ENCODE results near the gene BFAR. TPM values are rescaled to one million over a fixed set of nuclear protein-coding genes. Genes with fewer than 3 reads are reported as not detected.

Gene BFAR
- total RNA-seq, 6 experiments from 2014 or later: 17.4 to 31.2 (median 22.9) TPM

DNA sequence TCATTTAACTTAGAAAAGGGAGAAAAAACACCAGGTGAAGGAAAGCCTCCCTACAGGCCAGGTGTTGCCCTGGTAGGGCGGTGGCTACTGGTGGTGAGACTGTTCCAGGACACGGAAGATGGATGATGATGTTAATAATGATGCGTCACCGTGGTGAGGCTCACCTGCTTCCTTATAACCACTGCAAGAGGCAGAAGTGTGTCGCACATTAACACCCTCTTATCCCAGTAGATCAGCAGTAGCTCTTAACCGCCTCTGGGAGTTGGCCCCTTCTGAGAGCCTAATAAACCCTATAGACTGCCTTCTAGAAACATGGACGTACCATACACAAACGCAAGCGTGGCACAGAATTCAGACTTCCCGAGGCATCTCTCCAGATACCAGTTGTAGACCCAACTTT, 7.8 kb downstream of the BFAR start:
- Histone ChIP-seq H3K4me3 (no peak overlapping the region), H3K9me3 (no peaks in the 10 kb centered on the region), H3K4me1 (no peaks in the 10 kb centered on the region), H3K27me3 (no peaks in the 10 kb centered on the region), H3K36me3 (peaks cover 0 to 27% (median 11%) of the 10 kb centered on the region in 4 donors), H3K27ac (no peak overlapping the region)
- TF ChIP-seq, protein P1, sequence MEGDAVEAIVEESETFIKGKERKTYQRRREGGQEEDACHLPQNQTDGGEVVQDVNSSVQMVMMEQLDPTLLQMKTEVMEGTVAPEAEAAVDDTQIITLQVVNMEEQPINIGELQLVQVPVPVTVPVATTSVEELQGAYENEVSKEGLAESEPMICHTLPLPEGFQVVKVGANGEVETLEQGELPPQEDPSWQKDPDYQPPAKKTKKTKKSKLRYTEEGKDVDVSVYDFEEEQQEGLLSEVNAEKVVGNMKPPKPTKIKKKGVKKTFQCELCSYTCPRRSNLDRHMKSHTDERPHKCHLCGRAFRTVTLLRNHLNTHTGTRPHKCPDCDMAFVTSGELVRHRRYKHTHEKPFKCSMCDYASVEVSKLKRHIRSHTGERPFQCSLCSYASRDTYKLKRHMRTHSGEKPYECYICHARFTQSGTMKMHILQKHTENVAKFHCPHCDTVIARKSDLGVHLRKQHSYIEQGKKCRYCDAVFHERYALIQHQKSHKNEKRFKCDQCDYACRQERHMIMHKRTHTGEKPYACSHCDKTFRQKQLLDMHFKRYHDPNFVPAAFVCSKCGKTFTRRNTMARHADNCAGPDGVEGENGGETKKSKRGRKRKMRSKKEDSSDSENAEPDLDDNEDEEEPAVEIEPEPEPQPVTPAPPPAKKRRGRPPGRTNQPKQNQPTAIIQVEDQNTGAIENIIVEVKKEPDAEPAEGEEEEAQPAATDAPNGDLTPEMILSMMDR (IDR thresholded peaks at IDR 0.05): no peak
- TF ChIP-seq POLR2A (IDR thresholded peaks at IDR 0.05): no peak
- intact Hi-C loops (cut with DNase I): no loop called here
- WGBS (ENCODE audit: insufficient coverage, low coverage, low lambda C conversion rate, missing lambda C conversion rate): 96% methylated on average over 4 of the region's 10 CpGs
- ATAC-seq (no peak), DNase-seq (no peak)

DNA sequence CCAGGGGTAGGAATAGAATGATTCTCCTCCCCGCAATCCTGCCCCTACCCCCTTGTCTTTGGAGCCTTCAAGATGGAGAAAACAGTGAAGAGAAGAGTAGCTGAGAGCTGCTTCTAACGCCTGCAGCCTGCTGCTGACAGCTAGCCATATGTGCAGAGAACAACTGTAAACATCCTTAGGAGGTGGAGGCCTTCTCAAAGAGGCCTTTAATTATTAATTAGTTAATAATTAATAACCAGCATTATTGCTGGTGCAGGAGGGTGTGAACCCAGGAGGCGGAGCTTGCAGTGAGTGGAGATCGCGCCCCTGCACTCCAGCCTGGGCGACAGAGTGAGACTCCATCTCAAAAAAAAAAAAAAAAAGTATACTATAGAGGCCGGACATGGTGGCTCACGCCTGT, 8.5 kb downstream of the BFAR start:
- Histone ChIP-seq H3K27me3 (no peaks in the 10 kb centered on the region), H3K4me1 (no peaks in the 10 kb centered on the region), H3K4me3 (no peak overlapping the region), H3K9me3 (no peaks in the 10 kb centered on the region), H3K27ac (no peak overlapping the region), H3K36me3 (peaks cover 0 to 32% (median 13%) of the 10 kb centered on the region in 4 donors)
- no peak for ATAC-seq
- TF ChIP-seq, protein P1 (IDR thresholded peaks at IDR 0.05): no peak
- no peak for TF ChIP-seq POLR2A (IDR thresholded peaks at IDR 0.05)
- intact Hi-C loops (cut with DNase I): no loop called here
- WGBS (ENCODE audit: insufficient coverage, low coverage, low lambda C conversion rate, missing lambda C conversion rate): 93% methylated on average over 8 of the region's 8 CpGs
- no peak for DNase-seq

DNA sequence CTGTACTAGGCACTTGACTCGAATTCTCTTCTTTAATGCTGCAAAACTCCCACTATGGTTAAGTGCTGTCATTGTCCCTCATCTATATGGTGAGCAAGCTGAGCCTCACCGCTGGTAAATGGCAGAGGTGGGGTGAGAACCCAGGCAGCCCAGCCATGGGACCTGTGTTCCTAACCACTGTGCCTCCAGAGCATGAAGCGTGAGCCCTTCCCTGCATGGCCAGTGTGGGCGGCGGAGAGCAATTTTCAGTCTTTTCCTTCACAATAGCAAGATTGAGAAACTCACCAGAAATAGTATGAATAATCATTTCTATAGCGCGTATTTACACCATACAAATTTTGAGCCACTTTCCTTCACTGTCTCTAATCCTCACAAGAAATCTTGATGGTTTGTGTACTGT, 9.2 kb downstream of the BFAR start:
- 93% methylated on average over 5 of the region's 7 CpGs for WGBS (ENCODE audit: insufficient coverage, low coverage, low lambda C conversion rate, missing lambda C conversion rate)
- intact Hi-C loops (cut with DNase I): no loop called here
- DNase-seq (no peak), ATAC-seq (no peak)
- Histone ChIP-seq H3K36me3 (peaks cover 0 to 36% (median 14%) of the 10 kb centered on the region in 4 donors), H3K27me3 (no peaks in the 10 kb centered on the region), H3K27ac (no peak overlapping the region), H3K9me3 (no peaks in the 10 kb centered on the region), H3K4me1 (no peaks in the 10 kb centered on the region), H3K4me3 (no peak overlapping the region)
- no peak for TF ChIP-seq POLR2A (IDR thresholded peaks at IDR 0.05)
- TF ChIP-seq, protein P1 (IDR thresholded peaks at IDR 0.05): no peak

DNA sequence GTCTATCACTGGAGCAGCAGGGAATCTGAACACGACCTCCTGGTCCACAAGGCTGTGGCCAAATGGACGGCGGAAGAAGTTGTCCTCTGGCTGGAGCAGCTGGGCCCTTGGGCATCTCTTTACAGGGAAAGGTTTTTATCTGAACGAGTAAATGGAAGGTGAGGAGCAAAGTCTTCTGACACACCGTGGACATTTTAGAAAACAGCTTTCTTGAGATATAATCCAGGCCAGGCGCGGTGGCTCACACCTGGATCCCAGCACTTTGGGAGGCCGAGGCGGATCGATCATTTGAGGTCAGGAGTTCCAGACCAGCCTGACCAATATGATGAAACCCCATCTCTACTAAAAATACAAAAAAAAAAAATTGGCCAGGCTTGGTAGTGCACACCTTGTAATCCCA, 17.1 kb downstream of the BFAR start:
- Histone ChIP-seq H3K27me3 (no peaks in the 10 kb centered on the region), H3K9me3 (no peaks in the 10 kb centered on the region), H3K27ac (no peak overlapping the region), H3K4me3 (no peak overlapping the region), H3K4me1 (no peaks in the 10 kb centered on the region), H3K36me3 (peaks cover 0 to 76% (median 39%) of the 10 kb centered on the region in 4 donors)
- no peak for TF ChIP-seq POLR2A (IDR thresholded peaks at IDR 0.05)
- TF ChIP-seq, protein P1 (IDR thresholded peaks at IDR 0.05): no peak
- WGBS (ENCODE audit: insufficient coverage, low coverage, low lambda C conversion rate, missing lambda C conversion rate): 94% methylated on average over 9 of the region's 10 CpGs
- intact Hi-C loops (cut with DNase I): no loop called here
- no peak for DNase-seq
- no peak for ATAC-seq

DNA sequence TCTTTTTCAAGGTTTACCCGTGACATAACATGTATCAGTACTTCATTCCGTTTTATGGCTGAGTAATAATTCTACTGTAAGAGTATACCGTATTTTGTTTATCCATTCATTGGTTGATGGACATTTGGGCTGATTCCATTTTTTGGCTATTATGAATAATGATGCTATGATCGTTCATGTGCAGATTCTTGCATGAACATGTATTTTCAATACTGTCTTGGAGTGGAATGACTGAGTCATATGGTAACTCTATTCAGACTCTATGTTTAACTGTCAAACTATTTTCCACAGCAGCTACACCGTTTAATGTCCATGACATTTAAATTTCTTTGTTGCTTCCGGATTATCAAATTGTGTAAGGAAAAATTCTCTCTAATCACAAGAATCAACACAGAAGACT, 17.9 kb downstream of the BFAR start:
- no peak for TF ChIP-seq POLR2A (IDR thresholded peaks at IDR 0.05)
- TF ChIP-seq, protein P1 (IDR thresholded peaks at IDR 0.05): no peak
- 80% methylated on average over 6 of the region's 6 CpGs for WGBS (ENCODE audit: insufficient coverage, low coverage, low lambda C conversion rate, missing lambda C conversion rate)
- intact Hi-C loops (cut with DNase I): no loop called here
- Histone ChIP-seq H3K27ac (no peak overlapping the region), H3K4me3 (no peak overlapping the region), H3K36me3 (peaks cover 0 to 74% (median 35%) of the 10 kb centered on the region in 4 donors), H3K9me3 (no peaks in the 10 kb centered on the region), H3K4me1 (no peaks in the 10 kb centered on the region), H3K27me3 (no peaks in the 10 kb centered on the region)
- DNase-seq (no peak), ATAC-seq (no peak)

Data from right lobe of liver (tissue), 6 donors.